Measurements from ENCODE around the gene NCAPG2.

GRCh38 chr7:158601090-158601489 is 103.5 kb downstream of the NCAPG2 start:
- TF ChIP-seq CTCF (IDR thresholded peaks at IDR 0.05; ENCODE audit: borderline replicate concordance, extremely low read depth, low read length, poor library complexity, severe bottlenecking): no peak
- TF ChIP-seq EZH2 (IDR thresholded peaks at IDR 0.05; ENCODE audit: borderline replicate concordance, low read depth, low read length, severe bottlenecking): no peak
